ENCODE measurements around the gene OCLN.
"Not testable (repeated sequence)": the region's sequence is repeated elsewhere in the genome, so short reads cannot be mapped to it uniquely, and the experiment has no call there.

The OCLN gene

DNA sequence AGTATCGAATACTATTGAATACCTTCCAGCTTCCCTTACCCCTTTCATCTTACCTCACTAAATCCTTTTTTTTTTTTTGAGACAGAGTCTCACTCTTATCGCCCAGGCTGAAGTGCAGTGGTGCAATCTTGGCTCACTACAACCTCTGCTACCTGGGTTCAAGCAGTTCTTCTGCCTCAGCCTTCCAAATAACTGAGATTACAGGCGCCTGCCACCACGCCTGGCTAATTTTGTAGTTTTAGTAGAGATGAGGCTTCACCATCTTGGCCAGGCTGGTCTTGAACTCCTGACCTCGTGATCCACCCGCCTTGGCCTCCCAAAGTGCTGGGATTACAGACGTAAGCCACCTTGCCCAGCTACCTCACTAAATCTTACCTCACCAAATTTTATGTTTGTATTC is 14.3 kb upstream of the OCLN start:
- not testable (repeated sequence) for H3K4ac ChIP-seq (ENCODE audit: low read depth in 1 of 2, low read length in 2 of 2); H3K27me3 ChIP-seq (ENCODE audit: control insufficient read depth in 1 of 2, insufficient read depth in 1 of 2, low read length in 2 of 2); H3K9me3 ChIP-seq (ENCODE audit: control insufficient read depth, low read length); H3K23ac ChIP-seq (ENCODE audit: low read length in 2 of 2); H3K4me3 ChIP-seq (ENCODE audit: insufficient read depth in 1 of 2, low read depth in 1 of 2, low read length in 2 of 2); H3K9ac ChIP-seq (ENCODE audit: low read length); DNase-seq; H2AFZ ChIP-seq (ENCODE audit: low read depth, low read length); H2BK5ac ChIP-seq (ENCODE audit: low read depth, low read length, poor library complexity, severe bottlenecking); H3K4me2 ChIP-seq (ENCODE audit: low read length, poor library complexity, severe bottlenecking); H3K36me3 ChIP-seq (ENCODE audit: control insufficient read depth in 1 of 2, insufficient read depth in 2 of 2, low read depth in 1 of 2, low read length in 2 of 2); H3K79me1 ChIP-seq (replicated peaks; ENCODE audit: low read length, poor library complexity, severe bottlenecking); H2BK120ac ChIP-seq (ENCODE audit: low read depth, low read length); H4K8ac ChIP-seq (ENCODE audit: low read length); H3K14ac ChIP-seq (ENCODE audit: low read length in 2 of 2); H3K27ac ChIP-seq (ENCODE audit: low read length, poor library complexity, severe bottlenecking); H2AK5ac ChIP-seq (ENCODE audit: low read length, severe bottlenecking); H2BK12ac ChIP-seq (ENCODE audit: low read length in 2 of 2); H2BK15ac ChIP-seq (ENCODE audit: low read depth, poor library complexity, severe bottlenecking); H3K4me1 ChIP-seq (ENCODE audit: control insufficient read depth, insufficient read depth, low read depth, low read length); H3K18ac ChIP-seq (ENCODE audit: low read depth in 1 of 2, low read length in 2 of 2); H4K91ac ChIP-seq (ENCODE audit: low read length)
- WGBS = 90% methylated on average over 7 of the region's 7 CpGs

DNA sequence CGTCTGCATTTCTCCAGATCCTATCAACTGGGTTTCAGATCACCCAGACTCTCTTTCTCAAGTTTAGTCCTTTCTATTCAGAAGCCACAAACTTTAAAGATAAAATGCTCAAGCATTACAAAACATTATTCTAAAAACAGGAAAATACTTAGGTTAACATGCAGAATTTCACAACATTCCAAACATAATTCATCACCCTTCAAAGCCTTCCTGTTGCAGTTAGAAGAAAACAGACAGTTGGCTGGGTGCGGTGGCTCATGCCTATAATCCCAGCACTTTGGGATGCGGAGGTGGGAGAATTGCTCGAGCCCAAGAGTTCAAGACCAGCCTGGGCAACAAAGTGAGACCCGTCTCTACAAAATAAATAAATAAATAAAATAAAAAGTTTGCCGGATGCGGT is 7.7 kb upstream of the OCLN start:
- no peak overlapping the region for H2BK15ac ChIP-seq (ENCODE audit: low read depth, poor library complexity, severe bottlenecking)
- no peak overlapping the region for H3K4ac ChIP-seq (ENCODE audit: low read depth in 1 of 2, low read length in 2 of 2)
- DNase-seq = peak; percentile 59
- H4K8ac ChIP-seq (ENCODE audit: low read length) = no peak overlapping the region
- no peak overlapping the region for H3K4me3 ChIP-seq (ENCODE audit: insufficient read depth in 1 of 2, low read depth in 1 of 2, low read length in 2 of 2)
- no peak overlapping the region for H3K18ac ChIP-seq (ENCODE audit: low read depth in 1 of 2, low read length in 2 of 2)
- H4K91ac ChIP-seq (ENCODE audit: low read length) = no peak overlapping the region
- H3K23ac ChIP-seq (ENCODE audit: low read length in 2 of 2) = no peak overlapping the region
- peaks cover 2% of the 10 kb centered on the region for H3K4me1 ChIP-seq (ENCODE audit: control insufficient read depth, insufficient read depth, low read depth, low read length)
- H2BK120ac ChIP-seq (ENCODE audit: low read depth, low read length) = no peak overlapping the region
- H3K27me3 ChIP-seq (ENCODE audit: control insufficient read depth in 1 of 2, insufficient read depth in 1 of 2, low read length in 2 of 2) = peaks cover 0 to 16% of the 10 kb centered on the region in 2 experiments
- WGBS = 77% methylated on average over 6 of the region's 7 CpGs
- H3K14ac ChIP-seq (ENCODE audit: low read length in 2 of 2) = no peak overlapping the region
- H3K79me1 ChIP-seq (replicated peaks; ENCODE audit: low read length, poor library complexity, severe bottlenecking) = no peaks in the 10 kb centered on the region
- no peak overlapping the region for H2BK5ac ChIP-seq (ENCODE audit: low read depth, low read length, poor library complexity, severe bottlenecking)
- H2AK5ac ChIP-seq (ENCODE audit: low read length, severe bottlenecking) = peak overlapping the region; percentile 95
- H3K27ac ChIP-seq (ENCODE audit: low read length, poor library complexity, severe bottlenecking) = peak overlapping the region; percentile 85
- H3K36me3 ChIP-seq (ENCODE audit: control insufficient read depth in 1 of 2, insufficient read depth in 2 of 2, low read depth in 1 of 2, low read length in 2 of 2) = no peaks in the 10 kb centered on the region
- no peaks in the 10 kb centered on the region for H3K9me3 ChIP-seq (ENCODE audit: control insufficient read depth, low read length)
- peak overlapping the region; percentile 23 for H3K4me2 ChIP-seq (ENCODE audit: low read length, poor library complexity, severe bottlenecking)
- no peak overlapping the region for H3K9ac ChIP-seq (ENCODE audit: low read length)
- H2AFZ ChIP-seq (ENCODE audit: low read depth, low read length) = no peak overlapping the region
- H2BK12ac ChIP-seq (ENCODE audit: low read length in 2 of 2) = no peak overlapping the region

DNA sequence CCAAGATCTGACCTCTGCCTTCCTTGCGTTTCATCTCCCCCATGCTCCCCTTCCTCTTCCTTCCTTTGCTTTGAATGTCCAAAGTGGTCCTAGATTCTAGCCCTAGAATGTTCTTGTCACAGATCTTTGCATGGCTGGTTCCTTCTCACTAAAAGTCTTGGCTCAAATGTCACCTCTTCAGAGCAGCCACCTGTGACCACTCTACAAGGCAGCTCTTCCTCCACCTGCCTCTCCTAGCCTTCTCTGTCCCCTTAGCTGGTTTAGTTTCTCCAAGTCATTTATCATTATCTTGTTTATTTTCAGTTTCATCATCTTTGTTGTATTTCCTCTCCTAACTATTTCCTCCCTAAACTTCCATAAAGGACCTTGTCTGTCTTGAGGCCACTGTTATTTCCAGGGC is 7.1 kb upstream of the OCLN start:
- no peaks in the 10 kb centered on the region for H3K36me3 ChIP-seq (ENCODE audit: control insufficient read depth in 1 of 2, insufficient read depth in 2 of 2, low read depth in 1 of 2, low read length in 2 of 2)
- H3K27me3 ChIP-seq (ENCODE audit: control insufficient read depth in 1 of 2, insufficient read depth in 1 of 2, low read length in 2 of 2) = peaks cover 0 to 21% of the 10 kb centered on the region in 2 experiments
- no peak overlapping the region for H3K4me3 ChIP-seq (ENCODE audit: insufficient read depth in 1 of 2, low read depth in 1 of 2, low read length in 2 of 2)
- H4K91ac ChIP-seq (ENCODE audit: low read length) = no peak overlapping the region
- no peak overlapping the region for H2BK5ac ChIP-seq (ENCODE audit: low read depth, low read length, poor library complexity, severe bottlenecking)
- DNase-seq = no peak
- no peak overlapping the region for H2BK120ac ChIP-seq (ENCODE audit: low read depth, low read length)
- H3K4ac ChIP-seq (ENCODE audit: low read depth in 1 of 2, low read length in 2 of 2) = no peak overlapping the region
- 90% methylated on average over 1 of the region's 1 CpG for WGBS
- H2BK15ac ChIP-seq (ENCODE audit: low read depth, poor library complexity, severe bottlenecking) = peak overlapping the region; percentile 67
- H3K79me1 ChIP-seq (replicated peaks; ENCODE audit: low read length, poor library complexity, severe bottlenecking) = no peaks in the 10 kb centered on the region
- H2AK5ac ChIP-seq (ENCODE audit: low read length, severe bottlenecking) = peak overlapping the region; percentile 95
- H2AFZ ChIP-seq (ENCODE audit: low read depth, low read length) = no peak overlapping the region
- H3K18ac ChIP-seq (ENCODE audit: low read depth in 1 of 2, low read length in 2 of 2) = no peak overlapping the region
- no peaks in the 10 kb centered on the region for H3K9me3 ChIP-seq (ENCODE audit: control insufficient read depth, low read length)
- H3K27ac ChIP-seq (ENCODE audit: low read length, poor library complexity, severe bottlenecking) = peak overlapping the region; percentile 67
- H3K23ac ChIP-seq (ENCODE audit: low read length in 2 of 2) = no peak overlapping the region
- no peak overlapping the region for H2BK12ac ChIP-seq (ENCODE audit: low read length in 2 of 2)
- H3K14ac ChIP-seq (ENCODE audit: low read length in 2 of 2) = peak overlapping the region in 1 of 2 experiments; percentile 14
- no peak overlapping the region for H3K9ac ChIP-seq (ENCODE audit: low read length)
- H3K4me2 ChIP-seq (ENCODE audit: low read length, poor library complexity, severe bottlenecking) = peak overlapping the region; percentile 23
- no peak overlapping the region for H4K8ac ChIP-seq (ENCODE audit: low read length)
- peaks cover 2% of the 10 kb centered on the region for H3K4me1 ChIP-seq (ENCODE audit: control insufficient read depth, insufficient read depth, low read depth, low read length)

DNA sequence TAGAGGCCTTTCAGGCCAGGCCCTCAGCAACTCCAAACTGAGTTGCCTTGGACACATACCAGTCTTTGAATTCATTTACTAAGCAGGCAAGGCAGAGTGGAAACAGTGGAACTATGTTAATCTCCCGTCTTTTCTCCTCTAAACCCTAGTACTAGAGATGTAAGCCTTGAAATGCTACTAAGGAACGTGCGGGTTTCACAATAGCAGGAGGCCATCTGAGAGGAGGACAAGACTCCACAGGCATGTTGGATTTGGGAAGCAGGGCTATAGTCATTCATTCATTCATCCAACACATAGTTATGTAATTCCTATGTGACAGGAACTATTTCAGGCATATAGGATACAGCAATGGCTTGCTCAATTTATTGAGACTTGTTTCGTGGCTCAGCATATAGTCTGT is 3.3 kb upstream of the OCLN start:
- WGBS = 90% methylated on average over 2 of the region's 4 CpGs
- H3K4me1 ChIP-seq (ENCODE audit: control insufficient read depth, insufficient read depth, low read depth, low read length) = peaks cover 20% of the 10 kb centered on the region

More for the DNA sequence above, 3.3 kb upstream of the OCLN start:
- H2BK120ac ChIP-seq (ENCODE audit: low read depth, low read length) = no peak overlapping the region
- H3K14ac ChIP-seq (ENCODE audit: low read length in 2 of 2) = no peak overlapping the region
- H3K9me3 ChIP-seq (ENCODE audit: control insufficient read depth, low read length) = no peaks in the 10 kb centered on the region
- no peak overlapping the region for H2AK5ac ChIP-seq (ENCODE audit: low read length, severe bottlenecking)
- no peak overlapping the region for H3K23ac ChIP-seq (ENCODE audit: low read length in 2 of 2)
- no peak overlapping the region for H2BK12ac ChIP-seq (ENCODE audit: low read length in 2 of 2)
- peaks cover 2% of the 10 kb centered on the region for H3K79me1 ChIP-seq (replicated peaks; ENCODE audit: low read length, poor library complexity, severe bottlenecking)
- H4K91ac ChIP-seq (ENCODE audit: low read length) = no peak overlapping the region
- no peak overlapping the region for H2AFZ ChIP-seq (ENCODE audit: low read depth, low read length)
- DNase-seq = no peak
- H4K8ac ChIP-seq (ENCODE audit: low read length) = no peak overlapping the region
- H2BK5ac ChIP-seq (ENCODE audit: low read depth, low read length, poor library complexity, severe bottlenecking) = no peak overlapping the region
- no peak overlapping the region for H3K4ac ChIP-seq (ENCODE audit: low read depth in 1 of 2, low read length in 2 of 2)
- H3K4me3 ChIP-seq (ENCODE audit: insufficient read depth in 1 of 2, low read depth in 1 of 2, low read length in 2 of 2) = no peak overlapping the region
- no peak overlapping the region for H3K9ac ChIP-seq (ENCODE audit: low read length)
- no peak overlapping the region for H2BK15ac ChIP-seq (ENCODE audit: low read depth, poor library complexity, severe bottlenecking)
- no peaks in the 10 kb centered on the region for H3K36me3 ChIP-seq (ENCODE audit: control insufficient read depth in 1 of 2, insufficient read depth in 2 of 2, low read depth in 1 of 2, low read length in 2 of 2)
- peaks cover 0 to 57% of the 10 kb centered on the region in 2 experiments for H3K27me3 ChIP-seq (ENCODE audit: control insufficient read depth in 1 of 2, insufficient read depth in 1 of 2, low read length in 2 of 2)
- no peak overlapping the region for H3K4me2 ChIP-seq (ENCODE audit: low read length, poor library complexity, severe bottlenecking)
- H3K27ac ChIP-seq (ENCODE audit: low read length, poor library complexity, severe bottlenecking) = no peak overlapping the region
- H3K18ac ChIP-seq (ENCODE audit: low read depth in 1 of 2, low read length in 2 of 2) = no peak overlapping the region
